Thyroid gland (tissue), 4 donors: ENCODE measurements around the gene TMEM202. TPM values are rescaled to one million over a fixed set of nuclear protein-coding genes. Genes with fewer than 3 reads are reported as not detected.
"Not testable (repeated sequence)": the region's sequence is repeated elsewhere in the genome, so short reads cannot be mapped to it uniquely, and the experiment has no call there.

ENCODE experiments used
- DNase-seq, 2 donors: peaks; one replicate each; pipeline ENCODE4 v3.0.0-alpha.2; 2019
- H3K27ac ChIP-seq, 3 donors: fragments of 200-600 bp; sonication (generic); 1 replicate in 2 of 3; 2 replicates in 1 of 3; pipeline ENCODE4 v1.5.1; 2016 to 2019; ENCODE audit warnings: mild to moderate bottlenecking in 1 of 3, moderate library complexity in 1 of 3
- H3K27me3 ChIP-seq: fragments of 200-600 bp; sonication (generic); one replicate; pipeline ENCODE4 v1.5.1; 2019
- H3K36me3 ChIP-seq, 2 donors: fragments of 200-600 bp; sonication (generic); one replicate each; pipeline ENCODE4 v1.5.1; 2016 to 2019
- H3K4me1 ChIP-seq, 2 donors: fragments of 200-600 bp; sonication (generic); one replicate each; pipeline ENCODE4 v1.5.1; 2017 to 2019
- H3K4me3 ChIP-seq, 3 donors: fragments of 200-600 bp; sonication (generic); replicated peaks in 1 of 3; 1 replicate in 2 of 3; 2 replicates in 1 of 3; pipeline ENCODE4 v1.5.1; 2016; ENCODE audit warnings: mild to moderate bottlenecking in 1 of 3
- H3K9me3 ChIP-seq: fragments of 200-600 bp; sonication (generic); one replicate; pipeline ENCODE4 v1.5.1; 2017
- CTCF ChIP-seq, 6 experiments: fragments of 200-600 bp in 3 of 6; fragments of 450-650 bp in 3 of 6; sonication (generic) in 3 of 6; IDR thresholded peaks; one replicate each; pipeline ENCODE4 v1.5.1; 2016 to 2019; ENCODE audit warnings: antibody characterized with exemption in 6 of 6, mild to moderate bottlenecking in 2 of 6, inconsistent platforms in 1 of 6, moderate library complexity in 1 of 6
- POLR2A ChIP-seq, 2 donors: fragments of 450-650 bp; IDR thresholded peaks; one replicate each; pipeline ENCODE4 v1.6.1; 2017; ENCODE audit warnings: antibody characterized with exemption in 2 of 2, mild to moderate bottlenecking in 2 of 2, moderate library complexity in 1 of 2
- WGBS, 2 donors: methylation state at CpG; one replicate each; pipeline ENCODE4 v1.1.5; 2017; 5-methylcytosine and 5-hydroxymethylcytosine counted together
- intact Hi-C: fragments of 100-400 bp; cut with DNase I; formaldehyde crosslinking; loops from one replicate; pipeline ENCODE4 v1.15.1; 2023
- total RNA-seq, 4 donors: library from RNA; depleted of rRNA; stranded (reverse); fragments of >200 nt; gene quantifications; one replicate each; pipeline ENCODE4 v1.2.3, GENCODE V29; 2016

Gene TMEM202
- total RNA-seq, 4 donors from 2014 or later, result not detected

GRCh38 chr15:72411111-72411510, 13.0 kb downstream of the TMEM202 start:
- no peak for DNase-seq
- Histone ChIP-seq H3K4me3 (no peak overlapping the region), H3K27me3 (no peaks in the 10 kb centered on the region), H3K36me3 (no peaks in the 10 kb centered on the region), H3K27ac (no peak overlapping the region), H3K9me3 (no peaks in the 10 kb centered on the region), H3K4me1 (no peaks in the 10 kb centered on the region)
- TF ChIP-seq POLR2A (IDR thresholded peaks at IDR 0.05) (no peak), CTCF (IDR thresholded peaks at IDR 0.05) (no peak)
- intact Hi-C loops, result no loop called here
- 87 to 90% methylated on average over 5 of the region's 5 CpGs for WGBS, 2 donors

- H3K4me1 ChIP-seq, result no peaks in the 10 kb centered on the region
- no peak for TF ChIP-seq CTCF (IDR thresholded peaks at IDR 0.05)
- no peak for TF ChIP-seq POLR2A (IDR thresholded peaks at IDR 0.05)
- no peak overlapping the region for H3K4me3 ChIP-seq
- WGBS, 2 donors, result 38 to 39% methylated on average over 1 of the region's 1 CpG
- DNase-seq, result no peak
- intact Hi-C loops, result no loop called here
- no peaks in the 10 kb centered on the region for H3K36me3 ChIP-seq
- H3K9me3 ChIP-seq, result no peaks in the 10 kb centered on the region
- no peak overlapping the region for H3K27ac ChIP-seq
- no peaks in the 10 kb centered on the region for H3K27me3 ChIP-seq
Observed at GRCh38 chr15:72411544-72411943, 13.4 kb downstream of the TMEM202 start.

- H3K4me1 ChIP-seq, H3K36me3 ChIP-seq, DNase-seq, H3K27ac ChIP-seq, intact Hi-C loops, H3K9me3 ChIP-seq, H3K4me3 ChIP-seq, H3K27me3 ChIP-seq: not testable (repeated sequence)
- 84 to 89% methylated on average over 3 of the region's 3 CpGs for WGBS, 2 donors
Observed at GRCh38 chr15:72413337-72413736, 15.2 kb downstream of the TMEM202 start.

- TF ChIP-seq POLR2A (IDR thresholded peaks at IDR 0.05) (no peak), CTCF (IDR thresholded peaks at IDR 0.05) (no peak)
- Histone ChIP-seq H3K4me1 (no peaks in the 10 kb centered on the region), H3K27ac (no peak overlapping the region), H3K36me3 (no peaks in the 10 kb centered on the region), H3K9me3 (no peaks in the 10 kb centered on the region), H3K4me3 (no peak overlapping the region), H3K27me3 (no peaks in the 10 kb centered on the region)
- 69 to 70% methylated on average over 2 of the region's 2 CpGs for WGBS, 2 donors
- no peak for DNase-seq
- intact Hi-C loops, result no loop called here
Observed at GRCh38 chr15:72415304-72415703, 17.2 kb downstream of the TMEM202 start.

GRCh38 chr15:72419768-72420167, 21.7 kb downstream of the TMEM202 start:
- intact Hi-C loops, H3K27me3 ChIP-seq, H3K36me3 ChIP-seq, DNase-seq, H3K4me3 ChIP-seq, H3K27ac ChIP-seq, H3K9me3 ChIP-seq, H3K4me1 ChIP-seq: not testable (repeated sequence)
- 84 to 87% methylated on average over 3 of the region's 3 CpGs for WGBS, 2 donors

GRCh38 chr15:72420576-72420975, 22.5 kb downstream of the TMEM202 start:
- H3K36me3 ChIP-seq, result no peaks in the 10 kb centered on the region
- intact Hi-C loops, result no loop called here
- H3K27ac ChIP-seq, result no peak overlapping the region
- 73 to 80% methylated on average over 2 of the region's 2 CpGs for WGBS, 2 donors
- no peak overlapping the region for H3K4me3 ChIP-seq
- no peaks in the 10 kb centered on the region for H3K4me1 ChIP-seq
- no peak for TF ChIP-seq POLR2A (IDR thresholded peaks at IDR 0.05)
- TF ChIP-seq CTCF (IDR thresholded peaks at IDR 0.05), result no peak
- H3K27me3 ChIP-seq, result no peaks in the 10 kb centered on the region
- H3K9me3 ChIP-seq, result peaks cover 4% of the 10 kb centered on the region
- no peak for DNase-seq
